Fibroblast of pulmonary artery (primary cell): ENCODE measurements around the gene KIF19.
"Not testable (repeated sequence)": the region's sequence is repeated elsewhere in the genome, so short reads cannot be mapped to it uniquely, and the experiment has no call there.

ENCODE experiments used
- DNase-seq: peaks from one replicate; pipeline ENCODE4 v3.0.0-alpha.2; 2010; ENCODE audit warnings: low read depth
- H3K4me3 ChIP-seq: replicated peaks from 2 replicates; pipeline ENCODE4 v1.5.1; 2011; ENCODE audit warnings: low read depth, mild to moderate bottlenecking, control low read depth, low read length, moderate library complexity
- TF ChIP-seq, protein P1 (sequence below): IDR thresholded peaks from 2 replicates; pipeline ENCODE4 v1.5.1; 2011; ENCODE audit warnings: mild to moderate bottlenecking, control low read depth, low read length, inconsistent platforms; ENCODE audit errors: missing control alignments

Gene KIF19

GRCh38 chr17:74404789-74405188, 78.8 kb downstream of the KIF19 start:
- TF ChIP-seq, protein P1, sequence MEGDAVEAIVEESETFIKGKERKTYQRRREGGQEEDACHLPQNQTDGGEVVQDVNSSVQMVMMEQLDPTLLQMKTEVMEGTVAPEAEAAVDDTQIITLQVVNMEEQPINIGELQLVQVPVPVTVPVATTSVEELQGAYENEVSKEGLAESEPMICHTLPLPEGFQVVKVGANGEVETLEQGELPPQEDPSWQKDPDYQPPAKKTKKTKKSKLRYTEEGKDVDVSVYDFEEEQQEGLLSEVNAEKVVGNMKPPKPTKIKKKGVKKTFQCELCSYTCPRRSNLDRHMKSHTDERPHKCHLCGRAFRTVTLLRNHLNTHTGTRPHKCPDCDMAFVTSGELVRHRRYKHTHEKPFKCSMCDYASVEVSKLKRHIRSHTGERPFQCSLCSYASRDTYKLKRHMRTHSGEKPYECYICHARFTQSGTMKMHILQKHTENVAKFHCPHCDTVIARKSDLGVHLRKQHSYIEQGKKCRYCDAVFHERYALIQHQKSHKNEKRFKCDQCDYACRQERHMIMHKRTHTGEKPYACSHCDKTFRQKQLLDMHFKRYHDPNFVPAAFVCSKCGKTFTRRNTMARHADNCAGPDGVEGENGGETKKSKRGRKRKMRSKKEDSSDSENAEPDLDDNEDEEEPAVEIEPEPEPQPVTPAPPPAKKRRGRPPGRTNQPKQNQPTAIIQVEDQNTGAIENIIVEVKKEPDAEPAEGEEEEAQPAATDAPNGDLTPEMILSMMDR: no peak
- DNase-seq: no peak
- H3K4me3 ChIP-seq: no peak overlapping the region

DNA sequence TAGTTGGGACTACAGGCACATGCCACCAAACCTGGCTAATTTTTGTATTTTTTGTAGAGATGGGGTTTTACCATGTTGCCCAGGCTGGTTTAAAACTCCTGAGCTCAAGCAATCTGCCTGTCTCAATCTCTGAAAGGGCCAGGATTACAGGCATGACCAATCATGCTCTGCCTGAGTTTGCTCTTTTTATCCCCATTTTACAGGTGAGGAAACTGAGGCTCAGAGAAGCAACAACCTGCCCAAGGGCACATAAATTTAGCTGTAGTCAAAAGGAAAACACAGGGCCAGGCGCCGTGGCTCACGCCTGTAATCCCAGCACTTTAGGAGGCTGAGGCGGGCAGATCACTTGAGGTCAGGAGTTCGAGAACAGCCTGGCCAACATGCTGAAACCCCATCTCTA, 79.3 kb downstream of the KIF19 start:
- H3K4me3 ChIP-seq, DNase-seq: not testable (repeated sequence)
